ENCODE data around the gene KCTD16. TPM values are rescaled to one million over a fixed set of nuclear protein-coding genes. Genes with fewer than 3 reads are reported as not detected.

Gene KCTD16
- total and polyA plus RNA-seq, 7 experiments from 2014 or later: 0.07 to 0.22 (median 0.13) TPM; not detected in 4

- Mint-ChIP-seq H3K36me3 (no peaks in the 10 kb centered on the region), H3K4me1 (no peaks in the 10 kb centered on the region), H3K27ac (no peak overlapping the region), H3K4me3 (no peak overlapping the region), H3K27me3 (peaks cover 0 to 20% (median 7%) of the 10 kb centered on the region in 5 donors), H3K9me3 (peaks cover 0 to 6% (median 0%) of the 10 kb centered on the region in 11 donors)
- H3K27ac ChIP-seq (ENCODE audit: low read depth, low read length): no peak overlapping the region
- POLR2A ChIA-PET: no interaction called here
- DNase-seq (no peak), ATAC-seq (no peak)
- H3K4me1 ChIP-seq (ENCODE audit: control insufficient read depth in 2 of 2, insufficient read depth in 2 of 2, low read length in 2 of 2): no peaks in the 10 kb centered on the region
- H3K4me3 ChIP-seq (ENCODE audit: low read length): no peak overlapping the region
- intact Hi-C loops (cut with micrococcal nuclease): no loop called here
- H3K9me3 ChIP-seq (ENCODE audit: control insufficient read depth in 2 of 3, low read length in 3 of 3): no peaks in the 10 kb centered on the region
- H3K36me3 ChIP-seq (ENCODE audit: control insufficient read depth in 2 of 3, insufficient read depth in 3 of 3, low read length in 3 of 3): no peaks in the 10 kb centered on the region
- H3K27me3 ChIP-seq (ENCODE audit: control insufficient read depth in 2 of 2, insufficient read depth in 2 of 2, low read length in 2 of 2): no peaks in the 10 kb centered on the region
- CTCF ChIA-PET: no interaction called here
These were observed 154.9 kb downstream of the KCTD16 start for GRCh38 chr5:144325532-144325931.

DNA sequence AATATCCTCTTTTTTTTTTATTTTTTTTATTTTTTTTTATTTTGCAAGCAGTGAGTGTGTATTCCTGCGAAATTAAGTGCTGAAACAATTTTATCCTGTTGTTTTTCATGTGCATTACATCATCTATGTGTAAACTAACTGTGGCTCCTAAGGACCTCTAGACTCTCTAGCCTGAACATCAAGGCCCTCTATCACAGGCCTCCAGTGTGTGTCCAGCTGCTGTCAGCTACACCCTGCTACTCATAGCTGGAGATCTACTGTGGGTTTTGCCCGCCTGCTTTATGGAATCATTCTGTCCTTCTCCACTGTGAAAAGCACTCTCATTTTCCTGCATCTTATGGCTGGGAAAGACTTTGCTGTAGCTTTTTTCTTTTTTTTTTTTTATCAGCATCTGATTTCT lies 157.8 kb downstream of the KCTD16 start:
- intact Hi-C loops (cut with micrococcal nuclease): no loop called here
- Histone ChIP-seq H3K4me3 (ENCODE audit: low read length) (no peak overlapping the region), H3K27ac (ENCODE audit: low read depth, low read length) (no peak overlapping the region), H3K27me3 (ENCODE audit: control insufficient read depth in 2 of 2, insufficient read depth in 2 of 2, low read length in 2 of 2) (no peaks in the 10 kb centered on the region), H3K36me3 (ENCODE audit: control insufficient read depth in 2 of 3, insufficient read depth in 3 of 3, low read length in 3 of 3) (no peaks in the 10 kb centered on the region), H3K4me1 (ENCODE audit: control insufficient read depth in 2 of 2, insufficient read depth in 2 of 2, low read length in 2 of 2) (no peaks in the 10 kb centered on the region), H3K9me3 (ENCODE audit: control insufficient read depth in 2 of 3, low read length in 3 of 3) (no peaks in the 10 kb centered on the region)
- no peak for DNase-seq
- Mint-ChIP-seq H3K4me1 (no peaks in the 10 kb centered on the region), H3K9me3 (peaks cover 0 to 6% (median 0%) of the 10 kb centered on the region in 11 donors), H3K27me3 (peaks cover 0 to 14% (median 11%) of the 10 kb centered on the region in 5 donors), H3K27ac (no peak overlapping the region), H3K4me3 (no peak overlapping the region), H3K36me3 (no peaks in the 10 kb centered on the region)
- ATAC-seq: no peak
- POLR2A ChIA-PET: no interaction called here
- CTCF ChIA-PET: no interaction called here

- no peaks in the 10 kb centered on the region for H3K36me3 Mint-ChIP-seq
- H3K36me3 ChIP-seq (ENCODE audit: control insufficient read depth in 2 of 3, insufficient read depth in 3 of 3, low read length in 3 of 3): no peaks in the 10 kb centered on the region
- H3K27ac ChIP-seq (ENCODE audit: low read depth, low read length): no peak overlapping the region
- H3K4me3 ChIP-seq (ENCODE audit: low read length): no peak overlapping the region
- POLR2A ChIA-PET: no interaction called here
- H3K9me3 ChIP-seq (ENCODE audit: control insufficient read depth in 2 of 3, low read length in 3 of 3): no peaks in the 10 kb centered on the region
- H3K9me3 Mint-ChIP-seq: peaks cover 0 to 9% (median 0%) of the 10 kb centered on the region in 11 donors
- intact Hi-C loops (cut with micrococcal nuclease): no loop called here
- DNase-seq (no peak), ATAC-seq (no peak)
- no peaks in the 10 kb centered on the region for H3K4me1 Mint-ChIP-seq
- H3K27me3 ChIP-seq (ENCODE audit: control insufficient read depth in 2 of 2, insufficient read depth in 2 of 2, low read length in 2 of 2): no peaks in the 10 kb centered on the region
- no peak overlapping the region for H3K4me3 Mint-ChIP-seq
- H3K27me3 Mint-ChIP-seq: peaks cover 0 to 14% (median 9%) of the 10 kb centered on the region in 5 donors
- H3K27ac Mint-ChIP-seq: no peak overlapping the region
- H3K4me1 ChIP-seq (ENCODE audit: control insufficient read depth in 2 of 2, insufficient read depth in 2 of 2, low read length in 2 of 2): no peaks in the 10 kb centered on the region
- CTCF ChIA-PET: no interaction called here
These were observed 158.3 kb downstream of the KCTD16 start for GRCh38 chr5:144328980-144329379.

GRCh38 chr5:144329681-144330080 lies 159.0 kb downstream of the KCTD16 start:
- peaks cover 0 to 6% (median 0%) of the 10 kb centered on the region in 11 donors for H3K9me3 Mint-ChIP-seq
- ATAC-seq: no peak

GRCh38 chr5:144331361-144331760 lies 160.7 kb downstream of the KCTD16 start:
- CTCF ChIA-PET: no interaction called here
- H3K36me3 ChIP-seq (ENCODE audit: control insufficient read depth in 2 of 3, insufficient read depth in 3 of 3, low read length in 3 of 3): no peaks in the 10 kb centered on the region

More at GRCh38 chr5:144329681-144330080, 159.0 kb downstream of the KCTD16 start:
- DNase-seq: no peak
- Mint-ChIP-seq H3K27ac (no peak overlapping the region), H3K4me3 (no peak overlapping the region), H3K27me3 (peaks cover 0 to 14% (median 3%) of the 10 kb centered on the region in 5 donors), H3K4me1 (no peaks in the 10 kb centered on the region), H3K36me3 (no peaks in the 10 kb centered on the region)
- ChIA-PET POLR2A (no interaction called here), CTCF (no interaction called here)
- Histone ChIP-seq H3K4me3 (ENCODE audit: low read length) (no peak overlapping the region), H3K36me3 (ENCODE audit: control insufficient read depth in 2 of 3, insufficient read depth in 3 of 3, low read length in 3 of 3) (no peaks in the 10 kb centered on the region), H3K27me3 (ENCODE audit: control insufficient read depth in 2 of 2, insufficient read depth in 2 of 2, low read length in 2 of 2) (no peaks in the 10 kb centered on the region), H3K27ac (ENCODE audit: low read depth, low read length) (no peak overlapping the region), H3K4me1 (ENCODE audit: control insufficient read depth in 2 of 2, insufficient read depth in 2 of 2, low read length in 2 of 2) (no peaks in the 10 kb centered on the region), H3K9me3 (ENCODE audit: control insufficient read depth in 2 of 3, low read length in 3 of 3) (no peaks in the 10 kb centered on the region)
- intact Hi-C loops (cut with micrococcal nuclease): no loop called here

DNA sequence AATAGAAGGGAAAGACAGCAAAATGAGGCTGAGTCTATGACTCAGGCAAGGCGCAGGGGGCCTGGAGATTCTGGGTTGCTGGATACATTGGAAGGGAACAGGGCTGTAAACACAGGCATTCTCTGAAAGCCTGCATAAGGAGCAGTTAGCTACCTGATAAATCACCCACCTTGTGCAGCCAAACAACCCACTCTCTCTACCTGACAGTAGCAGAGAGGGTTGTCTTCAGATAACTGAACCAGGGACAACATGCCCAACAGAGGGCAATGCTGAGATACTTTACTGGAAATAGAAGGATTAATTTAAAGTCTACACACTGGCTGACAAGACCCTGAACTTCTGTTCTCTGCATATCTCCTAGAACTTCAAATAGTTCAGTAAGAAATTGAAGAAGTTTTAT lies 161.6 kb downstream of the KCTD16 start:
- Mint-ChIP-seq H3K36me3 (no peaks in the 10 kb centered on the region), H3K4me3 (no peak overlapping the region), H3K4me1 (no peaks in the 10 kb centered on the region), H3K9me3 (peaks cover 0 to 5% (median 0%) of the 10 kb centered on the region in 11 donors), H3K27ac (no peak overlapping the region), H3K27me3 (peaks cover 0 to 15% (median 0%) of the 10 kb centered on the region in 5 donors)
- CTCF ChIA-PET: no interaction called here
- Histone ChIP-seq H3K9me3 (ENCODE audit: control insufficient read depth in 2 of 3, low read length in 3 of 3) (no peaks in the 10 kb centered on the region), H3K36me3 (ENCODE audit: control insufficient read depth in 2 of 3, insufficient read depth in 3 of 3, low read length in 3 of 3) (no peaks in the 10 kb centered on the region), H3K4me3 (ENCODE audit: low read length) (no peak overlapping the region), H3K27me3 (ENCODE audit: control insufficient read depth in 2 of 2, insufficient read depth in 2 of 2, low read length in 2 of 2) (no peaks in the 10 kb centered on the region), H3K4me1 (ENCODE audit: control insufficient read depth in 2 of 2, insufficient read depth in 2 of 2, low read length in 2 of 2) (no peaks in the 10 kb centered on the region), H3K27ac (ENCODE audit: low read depth, low read length) (no peak overlapping the region)
- intact Hi-C loops (cut with micrococcal nuclease): no loop called here
- no peak for DNase-seq
- POLR2A ChIA-PET: no interaction called here
- no peak for ATAC-seq

More at GRCh38 chr5:144331361-144331760, 160.7 kb downstream of the KCTD16 start:
- H3K9me3 Mint-ChIP-seq: peaks cover 0 to 5% (median 0%) of the 10 kb centered on the region in 11 donors
- POLR2A ChIA-PET: no interaction called here
- H3K4me1 ChIP-seq (ENCODE audit: control insufficient read depth in 2 of 2, insufficient read depth in 2 of 2, low read length in 2 of 2): no peaks in the 10 kb centered on the region
- H3K27me3 Mint-ChIP-seq: peaks cover 0 to 15% (median 0%) of the 10 kb centered on the region in 5 donors
- H3K27ac Mint-ChIP-seq: no peak overlapping the region
- no peaks in the 10 kb centered on the region for H3K36me3 Mint-ChIP-seq
- H3K4me1 Mint-ChIP-seq: no peaks in the 10 kb centered on the region
- intact Hi-C loops (cut with micrococcal nuclease): no loop called here
- H3K4me3 ChIP-seq (ENCODE audit: low read length): no peak overlapping the region
- H3K27me3 ChIP-seq (ENCODE audit: control insufficient read depth in 2 of 2, insufficient read depth in 2 of 2, low read length in 2 of 2): no peaks in the 10 kb centered on the region
- DNase-seq (no peak), ATAC-seq (no peak)
- no peaks in the 10 kb centered on the region for H3K9me3 ChIP-seq (ENCODE audit: control insufficient read depth in 2 of 3, low read length in 3 of 3)
- H3K27ac ChIP-seq (ENCODE audit: low read depth, low read length): no peak overlapping the region
- H3K4me3 Mint-ChIP-seq: no peak overlapping the region

DNA sequence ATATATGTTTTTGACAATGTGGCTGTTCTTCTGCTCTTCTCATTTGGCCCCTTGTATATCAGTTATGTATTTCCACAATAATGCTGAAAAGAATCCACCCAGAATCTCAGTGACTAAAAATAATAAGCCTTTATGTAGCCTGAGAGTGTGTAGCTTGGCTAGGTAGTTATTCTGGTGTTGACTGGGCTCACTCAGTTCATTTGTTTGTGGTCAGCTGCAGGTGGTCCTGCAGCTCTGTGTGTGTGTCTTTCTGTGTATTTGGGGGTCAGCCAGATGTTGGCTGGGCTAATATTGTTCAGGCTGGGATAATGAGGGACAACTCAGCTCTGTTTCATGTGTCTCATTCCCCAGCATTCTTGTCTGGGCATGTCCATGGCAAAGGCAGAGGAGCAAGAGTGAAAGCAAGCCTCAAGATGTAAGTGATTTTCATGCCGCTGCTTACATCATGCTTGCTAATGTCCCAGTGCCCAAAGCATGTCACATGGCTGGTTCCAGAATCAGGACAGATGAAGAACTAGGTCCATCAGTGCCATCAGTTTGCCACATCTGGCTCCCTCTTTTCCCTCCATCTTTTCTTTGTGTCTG lies 162.8 kb downstream of the KCTD16 start:
- no peaks in the 10 kb centered on the region for H3K36me3 ChIP-seq (ENCODE audit: control insufficient read depth in 2 of 3, insufficient read depth in 3 of 3, low read length in 3 of 3)
- H3K4me1 ChIP-seq (ENCODE audit: control insufficient read depth in 2 of 2, insufficient read depth in 2 of 2, low read length in 2 of 2): no peaks in the 10 kb centered on the region
- intact Hi-C loops (cut with micrococcal nuclease): no loop called here
- ChIA-PET CTCF (no interaction called here), POLR2A (no interaction called here)
- no peaks in the 10 kb centered on the region for H3K9me3 ChIP-seq (ENCODE audit: control insufficient read depth in 2 of 3, low read length in 3 of 3)
- no peak overlapping the region for H3K27ac ChIP-seq (ENCODE audit: low read depth, low read length)
- Mint-ChIP-seq H3K4me1 (no peaks in the 10 kb centered on the region), H3K27me3 (peaks cover 0 to 15% (median 2%) of the 10 kb centered on the region in 5 donors), H3K36me3 (no peaks in the 10 kb centered on the region), H3K9me3 (peaks cover 0 to 5% (median 0%) of the 10 kb centered on the region in 11 donors), H3K4me3 (no peak overlapping the region), H3K27ac (no peak overlapping the region)
- H3K27me3 ChIP-seq (ENCODE audit: control insufficient read depth in 2 of 2, insufficient read depth in 2 of 2, low read length in 2 of 2): no peaks in the 10 kb centered on the region
- DNase-seq (no peak), ATAC-seq (no peak)
- no peak overlapping the region for H3K4me3 ChIP-seq (ENCODE audit: low read length)

Data from naive thymus-derived CD4-positive, alpha-beta T cell (primary cell).